IPS-18c (cell line): ENCODE measurements around the gene LYSMD2.
A peak's percentile ranks its signal among the peaks of the same experiment; 100 is the strongest.

Experiments used
- H3K4me3 ChIP-seq: 2 replicates; pipeline ENCODE4 v1.7.0; 2013; ENCODE audit warnings: low read depth, mild to moderate bottlenecking, low read length, moderate library complexity; ENCODE audit not compliant: insufficient read depth
- H3K9me3 ChIP-seq: one replicate; pipeline ENCODE4 v1.6.1; 2013; ENCODE audit warnings: mild to moderate bottlenecking, low read length, moderate library complexity; ENCODE audit not compliant: control insufficient read depth, insufficient read depth

Gene LYSMD2

DNA sequence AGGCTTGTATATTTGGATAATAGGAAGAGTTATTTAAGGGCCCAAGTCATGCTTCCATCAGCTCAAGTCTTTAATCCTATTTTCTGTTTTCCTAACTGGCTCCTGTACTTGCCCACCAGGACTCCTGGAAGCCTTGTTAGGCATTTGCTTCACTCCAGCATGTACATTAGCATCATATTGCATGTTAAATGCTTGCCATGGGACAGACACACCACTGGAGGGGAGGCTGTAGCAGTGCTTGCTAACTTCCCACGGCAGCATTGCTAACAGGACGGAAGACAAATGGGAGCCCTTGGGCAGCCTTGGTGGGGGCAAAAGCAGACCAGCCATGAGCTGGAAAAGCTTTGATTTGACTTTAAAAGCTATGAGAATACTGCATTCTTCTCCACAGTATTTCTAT lies 20.0 kb upstream of the LYSMD2 start:
- Histone ChIP-seq H3K9me3 (peaks cover 4% of the 10 kb centered on the region), H3K4me3 (no peak overlapping the region)

DNA sequence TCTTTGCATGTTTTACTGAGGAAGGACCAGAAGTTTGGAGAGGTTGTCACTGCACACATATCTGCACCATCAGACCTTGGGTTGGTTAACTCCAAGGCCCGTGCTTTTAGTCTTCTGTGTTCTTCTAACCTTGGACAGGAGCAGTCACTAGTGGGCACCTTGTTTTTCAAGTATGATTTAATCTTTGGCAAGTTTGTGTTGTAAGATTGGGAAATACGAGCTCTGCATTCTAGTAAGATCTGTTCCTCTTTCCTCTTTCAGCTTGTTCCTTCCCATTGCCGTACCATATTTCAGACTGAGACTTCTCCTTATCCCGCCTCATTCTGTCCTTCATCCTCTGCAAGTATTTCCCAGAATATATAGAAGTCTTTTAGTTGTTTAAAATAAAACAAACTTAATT lies 19.0 kb upstream of the LYSMD2 start:
- H3K4me3 ChIP-seq: no peak overlapping the region
- peaks cover 4% of the 10 kb centered on the region for H3K9me3 ChIP-seq

DNA sequence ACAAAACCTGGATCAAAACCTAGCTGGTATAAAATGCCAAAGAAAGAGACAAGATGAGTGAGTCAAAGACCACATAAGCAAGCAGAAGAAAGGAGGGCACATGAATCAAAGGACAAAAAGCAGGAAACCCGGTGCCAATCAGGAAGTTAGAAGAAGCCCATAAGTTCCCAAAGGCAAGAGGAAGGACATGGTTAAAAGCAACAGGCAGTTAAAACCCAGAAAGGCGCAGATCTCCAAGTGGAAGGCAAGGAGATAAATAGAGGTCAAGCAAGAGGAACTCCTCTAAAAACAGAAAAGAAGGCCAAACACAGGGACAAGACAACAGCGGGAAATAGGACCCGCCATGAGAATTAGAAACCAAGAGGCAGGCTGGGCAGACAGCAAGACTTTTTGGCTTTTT lies 18.3 kb upstream of the LYSMD2 start:
- peaks cover 4% of the 10 kb centered on the region for H3K9me3 ChIP-seq
- no peak overlapping the region for H3K4me3 ChIP-seq

DNA sequence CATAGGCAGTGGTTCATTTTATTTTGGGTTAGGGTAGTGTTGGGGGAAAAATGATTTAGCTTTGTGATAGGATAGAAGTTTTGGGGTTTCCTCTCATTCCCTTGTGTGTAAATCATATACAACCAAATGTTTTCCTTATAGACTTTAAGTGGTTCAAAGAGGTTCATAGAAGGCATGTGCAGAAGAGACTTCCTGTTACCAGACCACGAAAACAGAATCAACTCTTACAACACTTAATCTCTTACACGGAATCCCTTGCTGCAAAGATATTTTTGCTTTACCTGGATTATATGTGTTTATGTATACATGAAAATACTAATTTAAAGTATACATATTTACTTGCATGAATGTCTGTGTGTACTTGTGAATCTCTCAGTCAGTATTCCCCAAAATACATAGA lies 16.8 kb upstream of the LYSMD2 start:
- Histone ChIP-seq H3K4me3 (no peak overlapping the region), H3K9me3 (no peaks in the 10 kb centered on the region)

DNA sequence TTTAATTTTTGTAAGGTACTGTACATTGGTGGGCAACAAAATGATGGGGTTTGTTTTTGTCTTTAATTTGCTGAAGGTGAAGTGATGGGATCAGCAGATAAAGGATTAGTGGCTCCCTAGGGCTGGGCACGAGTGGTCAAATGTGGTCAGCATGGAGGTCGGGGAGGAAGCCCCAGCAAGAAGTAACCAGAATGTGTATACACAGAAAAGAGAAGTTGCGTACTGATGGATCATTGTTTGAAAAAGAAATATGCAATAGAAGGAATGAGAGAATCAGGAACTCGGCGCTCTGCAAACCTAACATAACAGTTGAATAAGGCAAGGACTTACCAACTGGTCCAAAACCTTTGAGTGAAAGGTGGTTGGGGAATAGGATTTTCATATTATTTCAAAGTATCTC lies 15.4 kb upstream of the LYSMD2 start:
- H3K4me3 ChIP-seq: no peak overlapping the region

DNA sequence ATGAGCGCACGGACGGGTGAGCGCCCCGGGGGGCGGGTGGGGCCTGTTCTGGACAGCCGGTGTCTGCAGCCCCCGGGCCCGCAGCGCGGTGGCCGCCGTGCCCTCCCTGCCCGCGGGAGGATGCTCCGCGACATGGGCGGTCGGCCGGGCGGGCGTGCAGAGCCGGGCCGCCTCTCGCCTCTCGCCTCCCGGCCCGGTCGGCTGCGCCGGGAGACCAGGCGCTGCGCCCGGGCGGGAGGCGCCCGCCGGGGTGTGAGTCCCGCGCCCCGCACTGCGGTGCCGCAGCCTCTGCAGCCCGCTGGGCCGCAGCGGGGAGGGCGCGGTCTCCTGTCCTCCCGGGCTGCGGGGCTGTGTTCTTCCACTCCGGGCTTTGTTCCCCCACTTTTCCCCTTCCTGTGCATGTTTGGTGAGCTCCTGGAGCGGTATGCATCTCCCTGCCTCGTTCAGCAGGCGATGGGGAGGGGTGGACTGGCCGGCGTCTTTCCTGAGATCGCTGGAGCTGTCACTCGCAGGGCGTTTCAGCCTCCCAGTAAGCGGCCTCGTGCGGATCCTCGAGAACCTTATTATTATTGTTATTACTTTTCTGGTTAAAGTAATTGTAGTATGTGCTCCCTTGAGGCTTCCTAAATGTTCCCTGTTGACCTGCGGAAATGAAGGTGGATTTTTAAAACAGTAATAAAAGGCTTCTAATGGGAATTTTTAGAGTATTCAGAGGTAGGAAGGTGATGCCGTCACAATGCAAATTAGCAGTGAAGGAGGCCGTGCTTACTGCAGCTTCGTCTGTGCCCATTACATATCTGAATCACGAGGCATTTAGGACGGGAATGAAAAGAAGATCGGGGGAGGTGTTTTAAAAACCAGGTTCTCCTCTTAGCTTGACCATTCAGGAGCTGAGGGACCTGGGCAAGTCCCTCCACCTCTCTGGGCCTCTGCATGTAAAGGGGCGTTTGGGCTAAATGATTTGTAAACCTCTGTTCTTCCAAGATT lies 14.5 kb upstream of the LYSMD2 start:
- Histone ChIP-seq H3K9me3 (no peaks in the 10 kb centered on the region), H3K4me3 (peak overlapping the region; percentile 75)

More for the DNA sequence above, 15.4 kb upstream of the LYSMD2 start:
- H3K9me3 ChIP-seq: no peaks in the 10 kb centered on the region

DNA sequence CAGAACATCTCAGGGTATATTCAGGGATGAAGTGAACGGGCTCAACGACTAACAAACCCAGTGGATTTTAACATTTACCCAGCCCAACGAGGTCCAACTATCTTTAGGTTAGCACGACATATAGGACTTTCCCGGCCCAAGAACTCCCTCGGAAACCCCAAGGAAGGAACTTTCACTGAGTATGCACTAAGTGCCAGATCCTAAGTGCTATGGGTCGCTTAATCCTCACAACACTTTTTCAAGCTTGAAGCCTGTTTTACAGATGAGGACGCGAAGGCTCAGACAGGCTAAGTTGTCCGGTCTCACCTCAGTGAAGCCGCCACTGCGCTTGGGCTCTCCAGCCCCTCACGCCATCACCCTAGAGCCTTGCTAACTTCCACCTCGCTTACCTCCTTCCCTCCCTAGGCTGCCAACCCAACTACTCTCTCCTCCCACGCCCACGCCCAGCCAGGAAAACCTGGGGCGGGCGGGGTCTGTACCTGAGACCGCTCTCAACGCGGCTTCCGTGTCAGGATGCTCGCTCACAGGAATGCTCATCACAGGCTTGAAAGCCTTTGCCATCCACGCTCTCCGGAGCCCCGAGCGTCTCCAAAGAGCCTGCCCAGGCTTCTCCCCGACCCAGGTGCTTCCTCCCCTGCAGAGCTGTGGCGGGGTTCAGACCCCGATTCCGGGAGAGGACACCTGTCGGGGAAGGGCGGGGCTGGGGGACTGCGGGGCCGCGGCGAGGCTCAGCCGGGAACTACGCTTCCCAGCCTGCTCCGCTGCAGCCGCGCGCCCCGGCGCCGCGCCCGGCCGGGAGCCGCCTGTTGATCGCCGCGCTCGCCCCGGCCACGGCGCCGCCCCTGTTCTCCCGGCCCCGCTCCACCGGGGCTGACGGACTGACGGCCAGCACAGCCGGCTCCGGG lies 13.6 kb upstream of the LYSMD2 start, which contains the start of gene TMOD2:
Gene TMOD2 (plus strand): TSS at position 806 of the 905 bp plus-strand sequence. CDS start 14,845 bp downstream, outside the sequence.
- H3K9me3 ChIP-seq: no peaks in the 10 kb centered on the region
- peak within 1 kb of the TSS; percentile 75 for H3K4me3 ChIP-seq

DNA sequence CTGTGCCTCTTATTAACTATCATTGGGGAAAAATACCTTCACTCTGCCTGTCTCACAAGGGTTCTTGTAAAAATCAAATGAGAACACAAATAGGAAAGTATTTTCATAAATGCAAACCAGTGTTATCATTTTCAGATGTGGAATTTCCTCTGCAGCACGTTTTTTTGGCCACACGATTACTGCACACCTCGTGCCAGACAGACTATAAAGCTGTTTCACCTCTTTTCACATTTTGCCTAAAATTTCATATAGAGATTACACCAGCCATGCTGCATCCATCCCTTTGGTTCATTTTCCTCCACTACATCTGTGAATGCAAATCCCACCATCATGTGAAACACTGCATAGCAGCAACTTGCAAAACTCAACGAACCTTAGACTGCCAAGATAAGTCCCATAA lies 12.7 kb upstream of the LYSMD2 start:
- no peak overlapping the region for H3K4me3 ChIP-seq
- no peaks in the 10 kb centered on the region for H3K9me3 ChIP-seq

DNA sequence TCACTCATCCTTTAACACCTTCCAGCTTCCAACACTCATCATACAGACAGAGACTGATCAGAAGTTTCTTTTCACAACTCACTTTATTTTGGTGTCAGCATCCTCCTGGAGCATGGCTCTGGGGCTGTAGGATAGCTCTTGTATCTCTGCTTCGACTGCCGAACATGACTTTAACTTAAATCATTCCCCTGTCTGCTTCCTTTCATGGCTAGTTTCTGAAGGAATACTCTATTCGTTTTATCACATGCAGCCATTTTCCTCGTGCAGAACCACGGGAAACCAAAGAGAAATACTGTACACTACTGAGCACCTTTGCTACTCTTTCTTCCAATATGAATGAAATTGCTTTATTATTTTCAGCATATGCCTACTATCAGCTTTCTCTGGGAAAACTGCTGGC lies 11.9 kb upstream of the LYSMD2 start:
- Histone ChIP-seq H3K9me3 (no peaks in the 10 kb centered on the region), H3K4me3 (no peak overlapping the region)

DNA sequence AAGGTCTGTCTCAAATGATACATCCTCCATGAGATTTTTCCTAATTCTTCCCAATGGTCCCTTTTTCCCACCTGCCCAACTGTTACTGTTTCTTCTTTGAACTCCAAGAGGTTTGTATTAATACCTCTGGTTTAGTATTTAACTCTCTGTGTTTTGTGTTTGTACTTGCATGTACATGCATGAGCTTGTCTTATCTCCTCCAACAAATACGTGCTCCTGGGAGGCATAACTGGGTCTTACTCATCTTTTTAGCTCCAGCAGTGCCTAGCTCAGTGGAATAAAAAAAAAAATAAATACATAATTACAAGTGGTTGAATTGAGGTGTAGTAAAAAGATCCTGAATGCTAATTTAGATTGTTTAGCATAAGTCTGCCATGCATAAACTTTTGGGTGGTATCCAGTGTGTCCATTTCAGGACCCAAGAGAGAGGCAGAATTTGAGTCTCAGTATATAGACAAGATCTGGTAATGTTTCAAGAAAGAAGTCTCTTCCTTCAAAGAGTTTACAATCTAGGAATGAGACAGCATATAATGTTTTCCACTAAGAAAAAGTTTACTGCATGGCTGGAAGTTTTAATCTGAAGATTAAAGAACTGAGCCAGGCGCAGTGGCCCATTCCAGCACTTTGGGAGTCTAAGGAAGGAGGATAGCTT lies 1.7 kb upstream of the LYSMD2 start:
- no peak overlapping the region for H3K4me3 ChIP-seq
- no peaks in the 10 kb centered on the region for H3K9me3 ChIP-seq

DNA sequence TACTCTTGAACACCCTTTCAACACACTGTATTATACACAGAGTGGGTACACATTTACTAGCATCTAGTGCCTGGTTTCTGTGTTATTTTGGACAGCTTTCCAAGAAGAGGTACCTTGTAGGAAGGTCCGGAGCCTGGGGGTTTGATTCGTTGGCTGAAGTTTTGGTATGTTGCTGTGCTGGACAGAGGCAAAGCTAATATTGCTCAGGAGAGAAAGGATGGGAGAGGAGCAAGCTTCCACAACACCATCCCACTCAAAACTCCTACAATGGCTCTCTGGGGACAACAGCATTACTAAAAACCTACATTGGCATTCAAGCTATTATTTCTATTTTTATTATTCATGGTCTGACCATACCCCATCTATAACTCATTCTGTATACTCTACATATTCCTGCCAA lies 1.1 kb upstream of the LYSMD2 start:
- H3K4me3 ChIP-seq: no peak overlapping the region

DNA sequence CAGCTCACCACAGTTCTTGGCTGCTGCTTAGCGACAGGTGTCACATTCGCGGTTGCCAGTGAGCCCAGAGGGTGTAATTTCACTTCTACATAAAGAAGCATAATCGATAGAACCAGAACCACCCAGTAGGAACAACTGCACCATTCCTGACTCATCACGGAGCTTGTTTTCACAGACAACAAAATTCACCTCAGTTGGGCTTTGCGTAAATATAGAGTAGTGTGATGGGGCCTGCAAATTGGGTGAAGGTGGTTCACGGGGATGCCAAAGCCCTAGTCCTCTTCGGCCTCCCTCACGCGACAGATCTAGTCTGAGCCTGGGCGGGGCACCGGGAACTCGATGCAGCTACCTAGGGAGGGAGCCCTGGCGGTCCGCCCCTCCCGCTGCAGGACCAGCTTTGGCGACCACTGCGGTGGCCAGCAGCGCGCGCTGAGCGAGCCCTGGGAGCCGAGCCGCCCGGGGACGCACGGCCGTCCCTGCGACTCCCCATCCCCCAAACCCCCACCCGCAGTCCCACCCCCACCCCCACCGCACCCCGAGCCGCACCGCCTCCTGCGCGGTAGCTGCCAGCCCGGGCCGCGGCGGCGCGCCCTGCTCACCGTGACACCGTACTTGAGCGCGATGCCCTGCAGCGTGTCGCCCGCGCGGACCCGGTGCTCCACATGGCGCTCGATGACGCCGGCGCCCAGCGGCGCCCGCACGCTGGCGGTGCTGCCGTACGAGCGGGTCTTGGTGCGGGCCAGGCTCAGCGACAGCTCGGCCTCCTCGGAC lies 519 bp downstream of the LYSMD2 start:
- no peaks in the 10 kb centered on the region for H3K9me3 ChIP-seq

More for the DNA sequence above, 1.1 kb upstream of the LYSMD2 start:
- no peaks in the 10 kb centered on the region for H3K9me3 ChIP-seq

DNA sequence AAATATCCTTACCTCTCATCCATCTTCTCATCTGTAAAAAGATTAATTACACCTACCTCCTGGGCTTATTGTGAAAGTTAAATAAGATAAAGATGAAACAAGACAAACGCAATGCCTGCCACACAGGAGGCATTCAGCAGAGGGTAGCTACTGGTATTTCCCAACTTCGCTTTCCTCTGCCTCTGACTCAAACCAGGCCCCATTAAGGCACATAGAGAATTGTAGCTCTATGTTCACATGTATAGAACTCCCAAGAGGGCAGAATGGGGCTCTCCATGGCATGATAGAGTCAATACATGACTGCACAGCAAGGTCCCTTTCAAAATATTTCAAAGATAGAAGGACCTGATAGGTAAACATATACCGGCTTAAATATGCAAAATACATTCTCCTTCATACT lies 1.4 kb downstream of the LYSMD2 start:
- Histone ChIP-seq H3K4me3 (no peak overlapping the region), H3K9me3 (no peaks in the 10 kb centered on the region)

More for the DNA sequence above, 519 bp downstream of the LYSMD2 start:
- peak overlapping the region; percentile 64 for H3K4me3 ChIP-seq

DNA sequence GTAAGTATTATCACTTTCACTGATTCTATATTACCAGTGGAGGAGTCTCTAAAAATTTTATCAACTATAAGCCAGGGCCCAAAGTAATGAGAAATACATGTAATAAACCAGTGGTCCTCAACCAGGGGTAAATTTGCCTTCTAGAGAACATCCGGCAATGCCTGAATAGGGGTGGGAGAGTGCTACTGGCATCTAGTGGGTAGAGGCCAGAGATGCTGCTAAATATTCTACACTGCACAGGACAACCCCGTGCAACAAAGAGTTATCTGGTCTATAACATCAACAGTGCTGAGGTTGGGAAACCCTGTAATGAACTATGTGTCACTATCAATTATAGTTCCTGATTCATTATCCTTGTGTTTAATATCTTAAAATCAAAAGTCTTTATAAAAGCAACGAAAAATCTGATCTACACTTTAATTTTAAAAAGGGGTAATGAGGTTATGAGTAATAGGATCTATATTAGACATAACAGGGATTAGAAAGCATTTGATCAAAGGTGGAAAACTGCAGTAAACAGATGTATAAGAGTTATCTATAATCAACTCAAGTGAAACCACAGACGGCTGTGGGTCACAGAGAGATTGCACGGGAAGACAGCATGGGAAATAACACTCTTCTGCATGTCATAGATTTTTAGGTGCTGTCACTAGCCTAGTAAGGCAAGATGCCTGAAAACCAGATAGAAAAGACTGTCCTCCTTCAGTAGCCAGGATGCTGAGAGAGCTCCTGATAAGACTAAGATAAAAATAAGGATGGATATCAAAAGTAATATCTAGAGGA lies 2.0 kb downstream of the LYSMD2 start:
- H3K9me3 ChIP-seq: no peaks in the 10 kb centered on the region
- H3K4me3 ChIP-seq: no peak overlapping the region

DNA sequence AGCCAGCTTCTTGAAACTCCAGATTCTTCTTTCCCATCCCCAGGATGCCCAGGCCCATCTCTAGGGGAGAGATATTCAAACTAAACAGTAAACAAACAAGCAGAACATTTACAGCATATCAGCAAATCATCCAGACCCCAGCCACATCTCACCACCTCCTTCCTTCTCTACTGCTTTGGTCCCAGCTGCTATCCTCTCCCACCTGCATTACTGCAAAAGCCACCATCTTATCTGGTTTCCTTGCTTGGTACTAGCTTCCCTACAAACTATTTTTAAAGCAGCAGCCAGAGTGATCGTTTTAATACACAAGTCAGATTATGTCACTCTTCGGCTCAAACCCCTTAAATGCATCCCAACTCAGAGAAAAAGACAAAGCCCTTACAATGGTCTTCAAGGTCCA lies 4.8 kb downstream of the LYSMD2 start:
- H3K4me3 ChIP-seq: no peak overlapping the region
- H3K9me3 ChIP-seq: no peaks in the 10 kb centered on the region
